ENCODE measurements around the gene FAM168A. TPM values are rescaled to one million over a fixed set of nuclear protein-coding genes. Genes with fewer than 3 reads are reported as not detected.

FAM168A gene
- total and polyA plus RNA-seq, 2 of the 8 experiments (the other 6 are each of a cell fraction or from before 2014, with no cell fraction given): 17.1 to 21.6 TPM

GRCh38 chr11:73539506-73540084 lies 58.3 kb downstream of the FAM168A start (continued):
- TF ChIP-seq RBBP5 (IDR thresholded peaks at IDR 0.05; ENCODE audit: borderline replicate concordance, low read depth, low read length) (no peak), EZH2 (IDR thresholded peaks at IDR 0.05; ENCODE audit: low read depth, low read length, severe bottlenecking) (no peak)

All from H1 (cell line).